IMR-90 (cell line): ENCODE results near the gene RHOC. TPM values are rescaled to one million over a fixed set of nuclear protein-coding genes. Genes with fewer than 3 reads are reported as not detected.

ENCODE experiments used
- ATAC-seq: fragments of 200-7000 bp; cut with Tn5 transposase; 2 replicates; pipeline ENCODE4 v1.9.1; 2020; ENCODE audit warnings: low read depth, mild to moderate bottlenecking, moderate library complexity
- BruUV-seq: library from RNA; stranded (reverse); fragments of 400-500 nt; replicated peaks from 2 replicates; lab custom pipeline; 2021; lab: Mats Ljungman, UMichigan
- CTCF ChIA-PET: fragments of 300-600 bp; formaldehyde crosslinking; extraction: SDS; loops from one replicate; lab custom pipeline; 2021; ENCODE audit warnings: antibody characterized with exemption; lab: Yijun Ruan, JAX
- POLR2A ChIA-PET: fragments of 300-600 bp; sonication (Branson Sonifier 250); formaldehyde crosslinking; loops from one replicate; lab custom pipeline; 2022; ENCODE audit warnings: antibody characterized with exemption; ENCODE audit not compliant: unreplicated experiment; lab: Charles Lee
- DNase-seq: peaks from one replicate; pipeline ENCODE4 v3.0.0; 2013
- H2AFZ ChIP-seq: replicated peaks from 2 replicates; pipeline ENCODE3; 2013; ENCODE audit warnings: low read length, mild to moderate bottlenecking; ENCODE audit not compliant: poor library complexity
- H2AK5ac ChIP-seq: 2 replicates; pipeline ENCODE4 v1.6.1; 2013; ENCODE audit warnings: low read depth, low read length, inconsistent platforms
- H2AK9ac ChIP-seq: replicated peaks from 2 replicates; pipeline ENCODE3; 2013; ENCODE audit warnings: mild to moderate bottlenecking, low read depth, low read length, moderate library complexity; ENCODE audit not compliant: poor library complexity
- H2BK120ac ChIP-seq: 2 replicates; pipeline ENCODE4 v1.6.1; 2013; ENCODE audit warnings: low read depth, low read length, inconsistent platforms
- H2BK15ac ChIP-seq: 3 replicates; pipeline ENCODE4 v1.6.1; 2013; ENCODE audit warnings: low read depth, low read length, inconsistent platforms
- H2BK20ac ChIP-seq: 2 replicates; pipeline ENCODE4 v1.6.1; 2013; ENCODE audit warnings: low read depth, mild to moderate bottlenecking, inconsistent platforms, low read length, moderate library complexity
- H2BK5ac ChIP-seq: 2 replicates; pipeline ENCODE4 v1.6.1; 2013; ENCODE audit warnings: mild to moderate bottlenecking, low read depth, low read length, inconsistent platforms; ENCODE audit not compliant: poor library complexity, severe bottlenecking
- H3K14ac ChIP-seq: replicated peaks from 2 replicates; pipeline ENCODE4 v1.6.1; 2013; ENCODE audit warnings: low read depth, low read length, inconsistent platforms
- H3K18ac ChIP-seq: 2 replicates; pipeline ENCODE4 v1.6.1; 2013; ENCODE audit warnings: low read depth, low read length, control low read depth
- H3K23ac ChIP-seq: 2 replicates; pipeline ENCODE4 v1.6.1; 2013; ENCODE audit warnings: low read depth, low read length, inconsistent platforms
- H3K27ac ChIP-seq: 2 replicates; pipeline ENCODE4 v1.5.1; 2013; ENCODE audit warnings: mild to moderate bottlenecking, control low read depth, low read length; ENCODE audit not compliant: insufficient read depth
- H3K27me3 ChIP-seq: 2 replicates; pipeline ENCODE4 v1.6.1; 2013; ENCODE audit warnings: low read length; ENCODE audit not compliant: control insufficient read depth, insufficient read depth
- H3K36me3 ChIP-seq: 2 replicates; pipeline ENCODE4 v1.6.1; 2013; ENCODE audit warnings: low read length, mixed read lengths; ENCODE audit not compliant: control insufficient read depth, insufficient read depth
- H3K4ac ChIP-seq: 2 replicates; pipeline ENCODE4 v1.6.1; 2013; ENCODE audit warnings: low read depth, low read length, inconsistent platforms
- H3K4me1 ChIP-seq: 2 replicates; pipeline ENCODE4 v1.6.1; 2013; ENCODE audit warnings: low read length, mixed read lengths; ENCODE audit not compliant: control insufficient read depth, insufficient read depth
- H3K4me2 ChIP-seq: 2 replicates; pipeline ENCODE4 v1.6.1; 2013; ENCODE audit warnings: low read depth, mild to moderate bottlenecking, control low read depth, low read length, moderate library complexity
- H3K4me3 ChIP-seq: 2 replicates; pipeline ENCODE4 v1.5.1; 2013; ENCODE audit warnings: low read depth, mild to moderate bottlenecking, control low read depth, low read length, moderate library complexity; ENCODE audit not compliant: insufficient read depth
- H3K56ac ChIP-seq: 2 replicates; pipeline ENCODE4 v1.6.1; 2013; ENCODE audit warnings: low read length, inconsistent platforms; ENCODE audit not compliant: insufficient read depth; ENCODE audit errors: extremely low read depth
- H3K79me1 ChIP-seq, 2 experiments: 2 replicates each; pipeline ENCODE4 v1.6.1; 2013; ENCODE audit warnings: low read length in 2 of 2, inconsistent platforms in 1 of 2, low read depth in 1 of 2
- H3K9ac ChIP-seq: 2 replicates; pipeline ENCODE4 v1.6.1; 2013; ENCODE audit warnings: low read depth, low read length, control low read depth
- H3K9me1 ChIP-seq: 2 replicates; pipeline ENCODE4 v1.6.1; 2013; ENCODE audit warnings: low read length, inconsistent platforms; ENCODE audit not compliant: insufficient read depth
- H3K9me3 ChIP-seq: 2 replicates; pipeline ENCODE4 v1.6.1; 2013; ENCODE audit warnings: low read length; ENCODE audit not compliant: control insufficient read depth, insufficient read depth
- H4K20me1 ChIP-seq: 2 replicates; pipeline ENCODE4 v1.6.1; 2013; ENCODE audit warnings: low read length, inconsistent platforms; ENCODE audit not compliant: insufficient read depth
- H4K5ac ChIP-seq: 2 replicates; pipeline ENCODE4 v1.6.1; 2013; ENCODE audit warnings: mild to moderate bottlenecking, low read depth, low read length, control low read depth
- H4K8ac ChIP-seq, 2 experiments: 2 replicates each; pipeline ENCODE4 v1.6.1; 2013; ENCODE audit warnings: low read depth in 2 of 2, low read length in 2 of 2, control low read depth in 1 of 2, inconsistent platforms in 1 of 2
- H4K91ac ChIP-seq: 2 replicates; pipeline ENCODE4 v1.6.1; 2013; ENCODE audit warnings: low read depth, low read length, inconsistent platforms; ENCODE audit not compliant: insufficient read depth
- BHLHE40 ChIP-seq: fragments of 150-350 bp; IDR thresholded peaks from 2 replicates; pipeline ENCODE4 v1.6.1; 2016; ENCODE audit warnings: mild to moderate bottlenecking, low read depth, low read length
- CHD1 ChIP-seq: IDR thresholded peaks from 2 replicates; pipeline ENCODE4 v1.6.1; 2012; ENCODE audit warnings: low read depth, low read length, improper control_type of control experiment
- CTCF ChIP-seq: conservative IDR thresholded peaks from 2 replicates; pipeline ENCODE4 v1.5.1; 2012; ENCODE audit warnings: mild to moderate bottlenecking, low read depth, low read length, improper control_type of control experiment
- FOS ChIP-seq: fragments of 150-350 bp; IDR thresholded peaks from 2 replicates; pipeline ENCODE4 v1.6.1; 2016; ENCODE audit warnings: low read depth, low read length
- MAFK ChIP-seq: IDR thresholded peaks from 2 replicates; pipeline ENCODE4 v1.6.1; 2012; ENCODE audit warnings: low read depth, low read length, improper control_type of control experiment
- MXI1 ChIP-seq: IDR thresholded peaks from 2 replicates; pipeline ENCODE4 v1.6.1; 2012; ENCODE audit warnings: low read depth, mild to moderate bottlenecking, low read length, moderate library complexity, borderline replicate concordance
- POLR2A ChIP-seq: IDR thresholded peaks from 2 replicates; pipeline ENCODE4 v1.6.1; 2012; ENCODE audit warnings: mild to moderate bottlenecking, low read depth, low read length
- RCOR1 ChIP-seq: IDR thresholded peaks from 2 replicates; pipeline ENCODE4 v1.6.1; 2012; ENCODE audit warnings: mild to moderate bottlenecking, low read length, improper control_type of control experiment; ENCODE audit not compliant: insufficient replicate concordance
- RFX5 ChIP-seq: IDR thresholded peaks from 2 replicates; pipeline ENCODE4 v1.8.0; 2012; ENCODE audit warnings: low read depth, mild to moderate bottlenecking, low read length, moderate library complexity
- USF2 ChIP-seq: fragments of 150-350 bp; IDR thresholded peaks from 2 replicates; pipeline ENCODE4 v1.6.1; 2017; ENCODE audit warnings: mild to moderate bottlenecking, antibody characterized with exemption, low read length, low read depth
- WGBS, 2 experiments: methylation state at CpG; one replicate each; pipeline versions ENCODE4 v1.1.5 to v1.1.7; 2013; ENCODE audit warnings: missing lambda C conversion rate in 2 of 2; ENCODE audit not compliant: insufficient read length in 1 of 2; ENCODE audit errors: extremely low coverage in 2 of 2; 5-methylcytosine and 5-hydroxymethylcytosine counted together
- dilution Hi-C: fragments of 300-500 bp; cut with HindIII; formaldehyde crosslinking; loops from one replicate; pipeline ENCODE4 v1.14.3; 2018; ENCODE audit warnings: low sequenced_read_pairs; ENCODE audit not compliant: unreplicated experiment
- in situ Hi-C: fragments of 300-500 bp; cut with MboI; formaldehyde crosslinking; loops from 3 replicates; pipeline ENCODE4 v1.14.3; 2019; ENCODE audit warnings: low sequenced_read_pairs, inconsistent platforms, mixed read lengths
- intact Hi-C: fragments of 100-400 bp; cut with micrococcal nuclease; formaldehyde crosslinking; loops from 2 replicates; pipeline ENCODE4 v1.10.0; 2022
- polyA plus RNA-seq, 3 experiments: library from polyadenylated mRNA; depleted of rRNA; stranded (reverse); fragments of >200 nt; gene quantifications; 2 replicates each; pipeline ENCODE4 v1.2.3, GENCODE V29; 2012; ENCODE audit warnings: low replicate concordance in 1 of 3
- total RNA-seq: library from RNA; depleted of rRNA; stranded (reverse); fragments of >200 nt; gene quantifications from 2 replicates; pipeline ENCODE4 v1.2.3, GENCODE V29; 2012

Gene RHOC
- total and polyA plus RNA-seq, 2 of the 4 experiments (the other 2 are of a cell fraction): 764 to 839 TPM

GRCh38 chr1:112698366-112699310, 8.3 kb downstream of the RHOC start:
- H3K36me3 ChIP-seq: peaks cover 76% of the 10 kb centered on the region
- H4K91ac ChIP-seq: no peak overlapping the region
- H4K5ac ChIP-seq: no peak overlapping the region
- peaks cover 7 to 48% of the 10 kb centered on the region in 2 experiments; a peak in 3 of 4 replicates for H3K79me1 ChIP-seq
- ChIA-PET CTCF (interaction anchor here (0.6 to 0.7 kb wide), 2 partner anchors 88 to 99 kb away, joined by 3 read pairs; no protein-coding TSS in a partner anchor), POLR2A (interaction anchor here (0.5 kb wide), 1 partner anchor 229 kb away, joined by 3 read pairs; no protein-coding TSS in a partner anchor)
- peaks cover 28% of the 10 kb centered on the region for H4K20me1 ChIP-seq
- intact Hi-C loops (no loop called here), dilution Hi-C loops (no loop called here), in situ Hi-C loops (no loop called here)
- no peak for DNase-seq
- peak overlapping the region; percentile 33; the same call in 1 of the 2 replicates for H3K4ac ChIP-seq
- H3K27me3 ChIP-seq: no peaks in the 10 kb centered on the region
- no peak overlapping the region for H2BK15ac ChIP-seq
- H3K18ac ChIP-seq: no peak overlapping the region
- H4K8ac ChIP-seq: no peak overlapping the region; a peak in 1 of 4 replicates
- H2BK120ac ChIP-seq: no peak overlapping the region
- peak overlapping the region; percentile 60 for H2AK9ac ChIP-seq
- no peak for TF ChIP-seq FOS
- no peak for TF ChIP-seq MAFK
- no peak for TF ChIP-seq RFX5
- TF ChIP-seq CHD1: no peak
- TF ChIP-seq CTCF: no peak
- TF ChIP-seq MXI1: no peak
- TF ChIP-seq BHLHE40: no peak
- no peak for TF ChIP-seq USF2
- no peak for TF ChIP-seq RCOR1
- TF ChIP-seq POLR2A: no peak
- H3K9ac ChIP-seq: no peak overlapping the region
- no TSS peak for BruUV-seq
- H2AK5ac ChIP-seq: no peak overlapping the region
- H3K23ac ChIP-seq: no peak overlapping the region
- no peak overlapping the region for H3K27ac ChIP-seq
- H3K4me1 ChIP-seq: peaks cover 21% of the 10 kb centered on the region
- no peak overlapping the region for H3K4me2 ChIP-seq
- H3K56ac ChIP-seq: no peak overlapping the region
- H3K4me3 ChIP-seq: no peak overlapping the region
- no peak overlapping the region for H3K14ac ChIP-seq
- peaks cover 14% of the 10 kb centered on the region for H3K9me1 ChIP-seq
- H2AFZ ChIP-seq: no peak overlapping the region
- H3K9me3 ChIP-seq: no peaks in the 10 kb centered on the region
- no peak overlapping the region for H2BK20ac ChIP-seq
- H2BK5ac ChIP-seq: no peak overlapping the region
- ATAC-seq: no peak
- 60% methylated on average over 1 of the region's 17 CpGs; no CpG with 5 or more reads in 1 of the 2 experiments for WGBS, 2 experiments
